K562 (cell line): Measurements from ENCODE around the gene EAF1. TPM values are rescaled to one million over a fixed set of nuclear protein-coding genes. Genes with fewer than 3 reads are reported as not detected.
A peak's percentile ranks its signal among the peaks of the same experiment; 100 is the strongest.

Source experiments
- CCNT2 ChIP-seq: IDR thresholded peaks from 2 replicates; pipeline ENCODE4 v1.6.1; 2011; ENCODE audit warnings: borderline replicate concordance, low read depth, mild to moderate bottlenecking, moderate library complexity, mixed read lengths, low read length; ENCODE audit not compliant: insufficient read length; ENCODE audit errors: extremely low read depth
- HDGF ChIP-seq: fragments of 450-650 bp; IDR thresholded peaks from 2 replicates; pipeline ENCODE4 v1.6.1; 2016
- MTA1 ChIP-seq: fragments of 450-650 bp; IDR thresholded peaks from 2 replicates; pipeline ENCODE4 v1.6.1; 2017; ENCODE audit warnings: borderline replicate concordance
- PBX2 ChIP-seq, 2 experiments: IDR thresholded peaks in 1 of 2; conservative IDR thresholded peaks in 1 of 2; 2 replicates each; pipeline ENCODE4 v1.6.1; 2016; ENCODE audit warnings: low read depth in 2 of 2, mild to moderate bottlenecking in 1 of 2, missing compliant biosample characterization in 1 of 2, missing genetic modification characterization in 1 of 2, moderate library complexity in 1 of 2
- RUNX1 ChIP-seq: sonication (generic); IDR thresholded peaks from 2 replicates; pipeline ENCODE4 v1.6.1; 2016; ENCODE audit warnings: antibody characterized with exemption, low read depth
- TAF1 ChIP-seq: IDR thresholded peaks from 2 replicates; pipeline ENCODE4 v1.6.1; 2011; ENCODE audit warnings: mild to moderate bottlenecking, low read length, moderate library complexity; ENCODE audit not compliant: insufficient read depth, control insufficient read depth, severe bottlenecking; ENCODE audit errors: extremely low read depth
- TCFL5 ChIP-seq: fragments of 250-450 bp; sonication (Bioruptor Pico); conservative IDR thresholded peaks from 2 replicates; pipeline ENCODE4 v1.6.1; 2021; ENCODE audit warnings: mild to moderate bottlenecking, moderate library complexity, matching md5 sums
- TEAD1 ChIP-seq, 2 experiments: fragments of 450-650 bp in 1 of 2; sonication (generic) in 1 of 2; formaldehyde crosslinking; IDR thresholded peaks; 2 replicates each; pipeline versions ENCODE4 v1.4.0 to v1.8.0; 2020 to 2022; ENCODE audit warnings: mild to moderate bottlenecking in 2 of 2, missing genetic modification reagents in 1 of 2
- ZNF146 ChIP-seq: IDR thresholded peaks from one replicate; pipeline ENCODE4 v1.6.1; 2018; ENCODE audit warnings: missing compliant biosample characterization; ENCODE audit not compliant: unreplicated experiment
- ZNF274 ChIP-seq: IDR thresholded peaks from 2 replicates; pipeline ENCODE4 v1.6.1; 2011; ENCODE audit warnings: low read depth, mild to moderate bottlenecking, low read length, moderate library complexity, borderline replicate concordance
- ZNF408 ChIP-seq: fragments of 250-450 bp; sonication (Bioruptor Pico); IDR thresholded peaks from 2 replicates; pipeline ENCODE4 v1.4.0; 2020; ENCODE audit warnings: low read depth, mild to moderate bottlenecking, moderate library complexity
- ZNF445 ChIP-seq: fragments of 250-450 bp; sonication (Bioruptor Pico); IDR thresholded peaks from 2 replicates; pipeline ENCODE4 v1.4.0; 2020; ENCODE audit warnings: low read depth, mild to moderate bottlenecking, moderate library complexity
- polyA plus RNA-seq, 8 experiments: library from polyadenylated mRNA; depleted of rRNA in 4 of 8; stranded (reverse) in 5 of 8; unstranded in 3 of 8; fragments of >200 nt; fragmentation: Nextera tagmentation in 2 of 8; fragmentation: Illumina TruSeq in 1 of 8; extraction: Ambion mirVana in 2 of 8; extraction: Trizol in 1 of 8; gene quantifications; 2 replicates each; pipeline versions ENCODE4 v1.2.1 to v1.2.3, GENCODE V29; 2011 to 2014; ENCODE audit warnings: inconsistent platforms in 1 of 8, missing spikeins in 1 of 8
- total RNA-seq, 7 experiments: library from RNA; depleted of rRNA in 6 of 7; stranded (reverse); fragments of >200 nt in 6 of 7; fragmentation: Illumina TruSeq in 2 of 7; extraction: Trizol in 2 of 7; gene quantifications; 2 replicates each; pipeline versions ENCODE4 v1.2.1 to v1.2.3, GENCODE V29; 2011 to 2021; ENCODE audit warnings: low replicate concordance in 1 of 7
- TF ChIP-seq, protein P1 (sequence below): fragments of 450-650 bp; IDR thresholded peaks from 2 replicates; pipeline ENCODE4 v1.6.1; 2017; ENCODE audit warnings: antibody characterized with exemption
- TF ChIP-seq, protein P2 (sequence below): fragments of 250-450 bp; sonication (Bioruptor Pico); IDR thresholded peaks from 2 replicates; pipeline ENCODE4 v1.4.0; 2020; ENCODE audit warnings: mild to moderate bottlenecking, moderate library complexity, borderline replicate concordance

Gene EAF1
- total and polyA plus RNA-seq, 9 of the 15 experiments (the other 6 are each of a cell fraction or from before 2014, with no cell fraction given), result 7.0 to 26.8 (median 20.4) TPM

GRCh38 chr3:15380980-15381890 is 46.2 kb upstream of the EAF1 start (continued):
- TF ChIP-seq, protein P1, sequence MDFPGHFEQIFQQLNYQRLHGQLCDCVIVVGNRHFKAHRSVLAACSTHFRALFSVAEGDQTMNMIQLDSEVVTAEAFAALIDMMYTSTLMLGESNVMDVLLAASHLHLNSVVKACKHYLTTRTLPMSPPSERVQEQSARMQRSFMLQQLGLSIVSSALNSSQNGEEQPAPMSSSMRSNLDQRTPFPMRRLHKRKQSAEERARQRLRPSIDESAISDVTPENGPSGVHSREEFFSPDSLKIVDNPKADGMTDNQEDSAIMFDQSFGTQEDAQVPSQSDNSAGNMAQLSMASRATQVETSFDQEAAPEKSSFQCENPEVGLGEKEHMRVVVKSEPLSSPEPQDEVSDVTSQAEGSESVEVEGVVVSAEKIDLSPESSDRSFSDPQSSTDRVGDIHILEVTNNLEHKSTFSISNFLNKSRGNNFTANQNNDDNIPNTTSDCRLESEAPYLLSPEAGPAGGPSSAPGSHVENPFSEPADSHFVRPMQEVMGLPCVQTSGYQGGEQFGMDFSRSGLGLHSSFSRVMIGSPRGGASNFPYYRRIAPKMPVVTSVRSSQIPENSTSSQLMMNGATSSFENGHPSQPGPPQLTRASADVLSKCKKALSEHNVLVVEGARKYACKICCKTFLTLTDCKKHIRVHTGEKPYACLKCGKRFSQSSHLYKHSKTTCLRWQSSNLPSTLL, result no peak
- TF ChIP-seq CCNT2 (no peak), ZNF408 (CRISPR knock-in tag) (no peak), TCFL5 (CRISPR knock-in tag) (peak; percentile 89), MTA1 (no peak), PBX2 (CRISPR knock-in tag; IDR thresholded peaks at IDR 0.05; ENCODE audit: low read depth) (no peak), PBX2 (tag; conservative IDR thresholded peaks at IDR 0.05; ENCODE audit: low read depth) (peak; percentile 37; the same call in 1 of the 2 replicates), TAF1 (no peak), ZNF146 (no peak), ZNF445 (CRISPR knock-in tag) (peak; percentile 73; the same call in 1 of the 2 replicates), HDGF (no peak), ZNF274 (no peak), RUNX1 (no peak), TEAD1 (CRISPR knock-in tag; IDR thresholded peaks at IDR 0.05) (peak in 1 of 2 experiments; percentile 95; a peak in 2 of 4 replicates)
- TF ChIP-seq, protein P2, sequence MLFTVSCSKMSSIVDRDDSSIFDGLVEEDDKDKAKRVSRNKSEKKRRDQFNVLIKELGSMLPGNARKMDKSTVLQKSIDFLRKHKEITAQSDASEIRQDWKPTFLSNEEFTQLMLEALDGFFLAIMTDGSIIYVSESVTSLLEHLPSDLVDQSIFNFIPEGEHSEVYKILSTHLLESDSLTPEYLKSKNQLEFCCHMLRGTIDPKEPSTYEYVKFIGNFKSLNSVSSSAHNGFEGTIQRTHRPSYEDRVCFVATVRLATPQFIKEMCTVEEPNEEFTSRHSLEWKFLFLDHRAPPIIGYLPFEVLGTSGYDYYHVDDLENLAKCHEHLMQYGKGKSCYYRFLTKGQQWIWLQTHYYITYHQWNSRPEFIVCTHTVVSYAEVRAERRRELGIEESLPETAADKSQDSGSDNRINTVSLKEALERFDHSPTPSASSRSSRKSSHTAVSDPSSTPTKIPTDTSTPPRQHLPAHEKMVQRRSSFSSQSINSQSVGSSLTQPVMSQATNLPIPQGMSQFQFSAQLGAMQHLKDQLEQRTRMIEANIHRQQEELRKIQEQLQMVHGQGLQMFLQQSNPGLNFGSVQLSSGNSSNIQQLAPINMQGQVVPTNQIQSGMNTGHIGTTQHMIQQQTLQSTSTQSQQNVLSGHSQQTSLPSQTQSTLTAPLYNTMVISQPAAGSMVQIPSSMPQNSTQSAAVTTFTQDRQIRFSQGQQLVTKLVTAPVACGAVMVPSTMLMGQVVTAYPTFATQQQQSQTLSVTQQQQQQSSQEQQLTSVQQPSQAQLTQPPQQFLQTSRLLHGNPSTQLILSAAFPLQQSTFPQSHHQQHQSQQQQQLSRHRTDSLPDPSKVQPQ (CRISPR knock-in tag), result peak; percentile 50; the same call in 1 of the 2 replicates
